ENCODE results near the gene LRRC15.

- TF ChIP-seq POLR2AphosphoS5 (IDR thresholded peaks at IDR 0.05) (peak in 2 of 3 donors; percentile 34 to 66), CTCF (IDR thresholded peaks at IDR 0.05) (peak; percentile 92 to 95)
These were observed 54.2 kb downstream of the LRRC15 start for GRCh38 chr3:194315088-194315964.

Measured in suprapubic skin (tissue), 3 donors.